Activated CD4-positive, alpha-beta T cell treated with anti-CD3 and anti-CD28 coated beads for 1 hour (primary cell): ENCODE results near the gene CACNA2D3.

Experiments
- DNase-seq: peaks from one replicate; pipeline ENCODE4 v3.0.0-alpha.2; 2020

Gene CACNA2D3

GRCh38 chr3:54296531-54296930 lies 174.2 kb downstream of the CACNA2D3 start:
- DNase-seq = no peak

- DNase-seq = no peak
Observed at GRCh38 chr3:54299169-54299935, 177.0 kb downstream of the CACNA2D3 start.

GRCh38 chr3:54303517-54304375 lies 181.4 kb downstream of the CACNA2D3 start:
- DNase-seq = no peak

- no peak for DNase-seq
Observed at GRCh38 chr3:54304877-54305276, 182.5 kb downstream of the CACNA2D3 start.

GRCh38 chr3:54305409-54306099 lies 183.2 kb downstream of the CACNA2D3 start:
- no peak for DNase-seq

GRCh38 chr3:54307566-54308180 lies 185.3 kb downstream of the CACNA2D3 start:
- DNase-seq = no peak

- no peak for DNase-seq
Observed at GRCh38 chr3:54309601-54310000, 187.2 kb downstream of the CACNA2D3 start.

GRCh38 chr3:54311211-54311747 lies 188.9 kb downstream of the CACNA2D3 start:
- DNase-seq = no peak

- no peak for DNase-seq
Observed at GRCh38 chr3:54312156-54312899, 190.0 kb downstream of the CACNA2D3 start.

GRCh38 chr3:54313418-54313817 lies 191.1 kb downstream of the CACNA2D3 start:
- no peak for DNase-seq

- DNase-seq = no peak
Observed at GRCh38 chr3:54321520-54321919, 199.2 kb downstream of the CACNA2D3 start.

GRCh38 chr3:54322354-54322753 lies 200.0 kb downstream of the CACNA2D3 start:
- no peak for DNase-seq

- no peak for DNase-seq
Observed at GRCh38 chr3:54324103-54324502, 201.8 kb downstream of the CACNA2D3 start.

GRCh38 chr3:54326951-54327350 lies 204.6 kb downstream of the CACNA2D3 start:
- DNase-seq = no peak

- no peak for DNase-seq
Observed at GRCh38 chr3:54331341-54331740, 209.0 kb downstream of the CACNA2D3 start.

GRCh38 chr3:54337846-54338245 lies 215.5 kb downstream of the CACNA2D3 start:
- DNase-seq = no peak

- DNase-seq = no peak
Observed at GRCh38 chr3:54339608-54340007, 217.3 kb downstream of the CACNA2D3 start.

GRCh38 chr3:54341811-54342210 lies 219.5 kb downstream of the CACNA2D3 start:
- DNase-seq = no peak

- DNase-seq = no peak
Observed at GRCh38 chr3:54342676-54343075, 220.3 kb downstream of the CACNA2D3 start.

GRCh38 chr3:54343495-54343894 lies 221.1 kb downstream of the CACNA2D3 start:
- no peak for DNase-seq

- DNase-seq = no peak
Observed at GRCh38 chr3:54344601-54345231, 222.4 kb downstream of the CACNA2D3 start.
